ENCODE data around the gene SAPCD2. TPM values are rescaled to one million over a fixed set of nuclear protein-coding genes. Genes with fewer than 3 reads are reported as not detected.

SAPCD2 gene
- total and polyA plus RNA-seq, 2 of the 8 experiments (the other 6 are each of a cell fraction or from before 2014, with no cell fraction given) = 12.7 to 32.1 TPM

DNA sequence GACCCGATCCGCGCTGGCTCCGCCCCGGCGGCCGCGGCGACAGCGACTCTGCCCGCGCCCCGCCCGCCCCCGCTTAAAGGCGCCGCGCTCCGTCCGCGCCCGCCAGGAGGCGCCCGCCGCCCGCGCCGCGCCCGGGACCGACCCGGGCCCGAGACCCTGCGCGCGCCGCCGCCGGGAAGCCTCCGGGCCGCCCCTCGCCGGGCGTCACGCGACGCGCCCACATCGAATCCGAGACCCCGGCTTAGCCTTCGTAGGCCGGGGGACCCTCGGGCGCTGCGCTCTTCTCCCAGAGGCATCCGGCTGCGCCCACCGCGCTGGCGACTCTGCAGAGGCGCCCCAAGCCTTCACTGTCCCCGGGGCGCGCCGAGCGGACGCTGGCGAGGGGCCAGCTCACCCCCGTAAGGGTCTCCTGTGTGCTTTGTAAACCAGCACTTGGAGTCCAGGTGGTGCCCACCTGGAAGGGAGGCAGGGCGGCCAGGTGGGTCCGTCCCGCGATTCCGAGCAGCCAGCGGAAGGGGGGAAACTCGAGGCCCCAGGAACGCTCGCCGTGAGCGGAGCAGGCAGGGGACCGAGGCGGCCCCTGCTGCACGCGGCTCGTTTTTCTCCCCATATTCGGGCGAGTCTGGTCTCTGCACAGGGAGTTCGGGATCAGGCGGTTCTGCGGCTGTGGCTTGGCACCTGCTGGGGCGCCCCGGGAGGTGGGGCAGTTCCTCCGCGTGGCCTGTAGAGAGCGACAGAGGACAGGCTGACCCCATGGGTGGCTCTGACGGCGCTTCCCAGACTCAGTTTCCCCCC is 41.9 kb downstream of the SAPCD2 start (continued):
- no peak for TF ChIP-seq HDAC2 (IDR thresholded peaks at IDR 0.05; ENCODE audit: borderline replicate concordance in 1 of 2, low read depth in 2 of 2, low read length in 2 of 2)
- TF ChIP-seq SP2 (IDR thresholded peaks at IDR 0.05; ENCODE audit: low read length) = no peak
- no peak for TF ChIP-seq TEAD4 (IDR thresholded peaks at IDR 0.05; ENCODE audit: low read depth, low read length)
- TF ChIP-seq, protein P1, sequence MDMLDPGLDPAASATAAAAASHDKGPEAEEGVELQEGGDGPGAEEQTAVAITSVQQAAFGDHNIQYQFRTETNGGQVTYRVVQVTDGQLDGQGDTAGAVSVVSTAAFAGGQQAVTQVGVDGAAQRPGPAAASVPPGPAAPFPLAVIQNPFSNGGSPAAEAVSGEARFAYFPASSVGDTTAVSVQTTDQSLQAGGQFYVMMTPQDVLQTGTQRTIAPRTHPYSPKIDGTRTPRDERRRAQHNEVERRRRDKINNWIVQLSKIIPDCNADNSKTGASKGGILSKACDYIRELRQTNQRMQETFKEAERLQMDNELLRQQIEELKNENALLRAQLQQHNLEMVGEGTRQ (IDR thresholded peaks at IDR 0.05; ENCODE audit: low read length) = no peak
- TF ChIP-seq, protein P2, sequence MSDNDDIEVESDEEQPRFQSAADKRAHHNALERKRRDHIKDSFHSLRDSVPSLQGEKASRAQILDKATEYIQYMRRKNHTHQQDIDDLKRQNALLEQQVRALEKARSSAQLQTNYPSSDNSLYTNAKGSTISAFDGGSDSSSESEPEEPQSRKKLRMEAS (IDR thresholded peaks at IDR 0.05) = no peak; the same call in none of the 2 replicates
- TF ChIP-seq POU5F1 (IDR thresholded peaks at IDR 0.05; ENCODE audit: low read depth, low read length) = no peak
- TF ChIP-seq, protein P3, sequence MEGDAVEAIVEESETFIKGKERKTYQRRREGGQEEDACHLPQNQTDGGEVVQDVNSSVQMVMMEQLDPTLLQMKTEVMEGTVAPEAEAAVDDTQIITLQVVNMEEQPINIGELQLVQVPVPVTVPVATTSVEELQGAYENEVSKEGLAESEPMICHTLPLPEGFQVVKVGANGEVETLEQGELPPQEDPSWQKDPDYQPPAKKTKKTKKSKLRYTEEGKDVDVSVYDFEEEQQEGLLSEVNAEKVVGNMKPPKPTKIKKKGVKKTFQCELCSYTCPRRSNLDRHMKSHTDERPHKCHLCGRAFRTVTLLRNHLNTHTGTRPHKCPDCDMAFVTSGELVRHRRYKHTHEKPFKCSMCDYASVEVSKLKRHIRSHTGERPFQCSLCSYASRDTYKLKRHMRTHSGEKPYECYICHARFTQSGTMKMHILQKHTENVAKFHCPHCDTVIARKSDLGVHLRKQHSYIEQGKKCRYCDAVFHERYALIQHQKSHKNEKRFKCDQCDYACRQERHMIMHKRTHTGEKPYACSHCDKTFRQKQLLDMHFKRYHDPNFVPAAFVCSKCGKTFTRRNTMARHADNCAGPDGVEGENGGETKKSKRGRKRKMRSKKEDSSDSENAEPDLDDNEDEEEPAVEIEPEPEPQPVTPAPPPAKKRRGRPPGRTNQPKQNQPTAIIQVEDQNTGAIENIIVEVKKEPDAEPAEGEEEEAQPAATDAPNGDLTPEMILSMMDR (IDR thresholded peaks at IDR 0.05; ENCODE audit: control extremely low read depth in 1 of 3, insufficient read depth in 1 of 3, low read depth in 1 of 3, low read length in 3 of 3) = peak in 2 of 3 experiments; percentile 44 to 53; a peak in 3 of 4 replicates
- no peak for TF ChIP-seq RNF2 (IDR thresholded peaks at IDR 0.05; ENCODE audit: borderline replicate concordance, low read depth, low read length, missing control alignments, poor library complexity, severe bottlenecking)
- no peak for TF ChIP-seq SP4 (IDR thresholded peaks at IDR 0.05; ENCODE audit: low read length)
- TF ChIP-seq POLR2A (IDR thresholded peaks at IDR 0.05; ENCODE audit: control extremely low read depth in 1 of 2, low read depth in 2 of 2, low read length in 2 of 2) = no peak
- no peak for TF ChIP-seq BCL11A (IDR thresholded peaks at IDR 0.05; ENCODE audit: low read depth in 2 of 2, low read length in 2 of 2)
- TF ChIP-seq TAF7 (optimal IDR thresholded peaks at IDR 0.05; ENCODE audit: borderline replicate concordance, low read depth, low read length) = no peak
- TF ChIP-seq, protein P4, sequence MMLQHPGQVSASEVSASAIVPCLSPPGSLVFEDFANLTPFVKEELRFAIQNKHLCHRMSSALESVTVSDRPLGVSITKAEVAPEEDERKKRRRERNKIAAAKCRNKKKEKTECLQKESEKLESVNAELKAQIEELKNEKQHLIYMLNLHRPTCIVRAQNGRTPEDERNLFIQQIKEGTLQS (IDR thresholded peaks at IDR 0.05; ENCODE audit: insufficient read depth, low read depth, low read length) = no peak
- no peak for TF ChIP-seq GABPA (IDR thresholded peaks at IDR 0.05; ENCODE audit: borderline replicate concordance, insufficient read depth, low read length)
- TF ChIP-seq SRF (IDR thresholded peaks at IDR 0.05; ENCODE audit: low read depth, low read length) = no peak
- TF ChIP-seq KDM4A (IDR thresholded peaks at IDR 0.05; ENCODE audit: low read depth, low read length, severe bottlenecking) = peak; percentile 70
- no peak for TF ChIP-seq EP300 (IDR thresholded peaks at IDR 0.05; ENCODE audit: borderline replicate concordance in 1 of 2, low read depth in 2 of 2, low read length in 2 of 2)
- TF ChIP-seq EZH2 (IDR thresholded peaks at IDR 0.05; ENCODE audit: low read depth, low read length, severe bottlenecking) = peak; percentile 8
